HG02981 (cell line): Measurements from ENCODE around the gene IMPA2.

Experiments used
- ATAC-seq: cut with Tn5 transposase; IDR thresholded peaks from one replicate; pipeline ENCODE4 v1.9.1; 2021; ENCODE audit warnings: mild to moderate bottlenecking, moderate library complexity; ENCODE audit not compliant: unreplicated experiment

IMPA2 gene

DNA sequence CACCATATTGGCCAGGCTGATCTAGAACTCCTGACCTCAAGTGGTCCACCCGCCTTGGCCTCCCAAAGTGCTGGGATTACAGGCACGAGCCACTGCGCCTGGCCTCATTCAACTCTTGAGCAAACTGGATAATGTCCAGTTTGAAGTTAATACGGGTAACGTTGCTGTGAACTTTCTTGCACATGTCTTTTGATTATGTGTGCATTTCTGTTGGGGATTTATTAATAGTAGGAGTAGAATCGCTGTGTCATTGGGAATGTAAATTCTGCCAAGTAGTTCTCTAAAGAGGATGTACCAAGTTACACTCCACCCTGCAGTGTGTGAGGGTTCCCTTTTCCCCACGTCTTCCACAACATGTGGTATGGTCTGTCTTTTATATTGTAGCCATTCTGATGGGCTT, 6.2 kb downstream of the IMPA2 start:
- no peak for ATAC-seq

DNA sequence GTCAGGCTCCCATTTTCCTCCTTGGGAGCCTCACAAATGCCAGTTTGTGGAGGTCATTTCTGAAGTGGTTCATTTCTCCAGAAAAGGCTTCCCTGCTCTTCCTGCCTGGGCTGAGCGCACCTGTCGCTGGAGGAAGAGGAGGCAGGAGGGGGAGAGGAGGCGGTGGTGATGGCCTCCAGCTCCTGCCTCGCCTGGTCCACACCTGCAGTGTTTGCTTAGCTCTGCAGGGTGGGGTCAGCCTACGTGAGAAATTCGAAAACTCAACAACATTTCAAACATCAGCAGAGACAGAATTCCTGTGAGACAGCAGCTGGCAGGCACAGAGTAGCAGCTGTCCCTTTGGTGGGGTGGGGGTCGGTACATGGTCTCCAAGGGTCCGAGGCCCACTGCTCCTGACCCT, 7.9 kb downstream of the IMPA2 start:
- ATAC-seq = no peak

DNA sequence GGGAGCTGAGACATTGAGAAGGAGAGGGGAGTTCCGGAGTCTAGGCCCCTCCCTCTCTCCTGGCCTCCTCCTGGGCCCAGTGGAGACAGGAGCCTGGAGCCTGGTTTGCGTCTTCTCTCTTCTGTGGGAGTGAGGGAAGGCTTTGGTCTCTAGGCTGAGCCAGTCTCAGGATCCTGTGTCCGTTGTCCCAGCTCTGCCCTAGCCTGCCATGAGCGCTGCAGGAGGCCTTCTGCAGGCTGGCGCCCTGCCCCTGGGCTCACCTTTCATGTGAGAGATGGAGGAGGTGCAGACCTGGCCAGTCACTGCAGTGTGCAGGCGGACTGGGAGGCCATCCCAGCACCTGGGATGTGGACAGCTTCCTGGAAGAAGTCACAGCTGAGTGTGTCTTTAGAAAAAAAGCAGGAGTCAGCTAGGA, 8.7 kb downstream of the IMPA2 start:
- ATAC-seq = no peak

DNA sequence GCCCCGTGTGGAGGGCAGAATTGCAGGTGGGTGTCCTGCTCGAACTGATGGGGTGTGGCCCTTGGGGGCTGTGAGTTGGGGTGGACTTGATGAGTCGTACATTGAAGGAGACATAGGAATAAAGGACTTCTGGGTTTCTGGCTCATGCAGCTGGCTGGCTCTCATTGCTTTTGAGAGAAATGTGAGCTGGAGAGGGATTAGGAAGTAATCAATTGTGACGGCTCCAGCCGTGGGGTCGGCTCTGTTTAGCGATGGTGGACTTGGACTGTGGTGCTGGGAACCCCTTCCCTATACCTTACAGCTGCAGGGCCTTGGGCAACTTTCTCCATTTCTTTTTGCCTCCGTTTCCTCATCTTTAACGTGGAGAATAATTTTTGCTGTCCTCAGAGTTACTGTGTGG, 9.2 kb downstream of the IMPA2 start:
- ATAC-seq = no peak

DNA sequence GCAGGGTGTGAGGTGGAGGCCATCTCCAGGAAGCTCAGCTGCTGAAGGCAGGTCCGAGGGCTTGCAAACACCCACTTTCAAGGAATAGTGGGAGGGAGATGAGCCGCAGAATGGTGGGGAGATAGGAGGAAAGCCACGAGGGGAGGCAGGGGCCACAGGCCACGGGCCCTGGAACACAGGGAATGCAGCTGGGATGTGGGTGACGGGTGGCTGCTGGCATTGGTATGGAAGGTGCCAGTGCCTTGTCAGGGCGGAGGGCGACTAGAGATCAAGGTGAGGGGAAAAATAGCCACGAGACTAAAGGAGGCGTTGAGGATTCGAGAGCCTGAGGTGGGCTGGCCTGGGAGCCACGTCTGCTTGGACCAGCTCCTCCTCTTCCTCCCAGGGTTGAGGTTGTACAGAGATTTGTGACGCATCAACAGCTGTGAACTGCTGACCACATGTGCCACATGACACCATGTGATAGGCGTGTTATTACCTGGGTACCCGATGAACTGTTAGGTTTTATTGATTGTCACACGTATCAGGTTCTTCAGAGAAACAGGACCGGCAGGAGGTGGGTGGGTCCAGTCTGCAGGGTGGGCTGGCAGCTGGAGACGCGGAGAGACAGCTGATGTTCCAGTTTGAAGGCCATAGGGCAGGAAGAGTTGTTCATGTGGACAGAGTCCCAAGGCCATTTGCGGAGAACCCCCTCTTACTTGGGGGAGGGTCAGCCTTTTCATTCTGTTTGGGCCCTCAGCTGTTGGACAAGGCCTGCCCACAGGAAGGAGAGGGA, 9.9 kb downstream of the IMPA2 start:
- ATAC-seq = no peak

DNA sequence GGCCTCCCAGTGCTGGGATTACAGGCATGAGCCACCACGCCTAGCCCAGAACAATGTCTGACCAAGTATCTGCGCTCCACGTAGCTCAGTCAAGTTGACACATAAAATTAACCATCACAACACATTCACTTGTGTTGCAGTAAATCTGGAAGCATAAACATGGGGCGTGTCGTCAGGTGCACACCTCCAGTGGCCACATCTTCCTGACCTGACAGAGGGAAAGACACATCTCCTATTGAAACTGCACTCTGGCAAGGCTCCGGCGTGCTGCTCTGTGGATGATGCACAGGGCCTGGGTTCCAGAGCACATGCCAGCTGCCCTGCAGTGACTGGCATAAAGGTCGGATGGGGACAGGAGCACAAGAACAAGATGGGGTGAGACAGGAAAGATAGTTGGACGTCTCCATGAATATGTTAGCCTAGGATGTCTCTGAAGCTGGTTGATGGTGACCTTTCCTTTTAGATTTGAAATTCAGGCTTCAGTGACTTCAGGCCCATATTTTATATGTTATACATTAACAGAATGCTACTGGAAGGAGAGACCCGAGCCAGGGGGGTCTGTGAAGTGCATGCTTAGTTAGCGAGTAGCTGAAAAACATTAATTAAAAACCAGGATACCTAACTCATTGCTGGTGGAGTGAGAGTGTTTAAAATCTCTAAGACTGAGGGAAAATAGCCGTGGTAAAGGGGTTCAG, 10.9 kb downstream of the IMPA2 start:
- no peak for ATAC-seq

DNA sequence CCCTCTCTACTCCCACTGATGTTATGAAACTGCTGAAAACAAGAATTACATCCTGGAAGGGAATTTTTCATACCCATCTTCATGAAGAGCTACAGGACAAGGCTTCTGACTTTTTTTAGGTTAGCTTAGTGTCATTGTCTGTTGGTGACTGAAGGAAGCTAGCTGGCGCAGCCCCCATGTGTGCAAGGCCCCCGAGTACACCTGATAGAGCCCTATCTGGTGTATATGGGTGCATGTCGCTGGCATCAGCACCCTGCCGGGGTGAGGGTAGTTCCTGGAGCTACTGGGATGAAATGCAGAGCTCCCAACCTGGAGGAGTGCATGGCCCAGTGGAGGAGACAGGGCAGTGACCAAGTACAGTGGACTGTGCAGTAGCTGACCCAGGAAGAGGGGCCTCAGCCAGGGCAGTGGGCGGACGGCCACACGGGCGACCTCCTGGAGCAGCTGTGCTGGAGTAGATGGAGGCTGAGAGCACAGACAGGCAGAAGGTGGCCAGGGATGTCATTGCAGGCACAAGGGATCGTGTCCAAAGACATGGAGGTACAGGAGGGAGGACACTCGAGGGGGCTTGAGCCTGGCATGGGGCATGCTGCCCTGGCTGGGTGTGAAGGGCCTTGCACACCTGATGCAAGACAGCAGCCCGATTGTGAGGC, 12.1 kb downstream of the IMPA2 start:
- ATAC-seq = no peak

DNA sequence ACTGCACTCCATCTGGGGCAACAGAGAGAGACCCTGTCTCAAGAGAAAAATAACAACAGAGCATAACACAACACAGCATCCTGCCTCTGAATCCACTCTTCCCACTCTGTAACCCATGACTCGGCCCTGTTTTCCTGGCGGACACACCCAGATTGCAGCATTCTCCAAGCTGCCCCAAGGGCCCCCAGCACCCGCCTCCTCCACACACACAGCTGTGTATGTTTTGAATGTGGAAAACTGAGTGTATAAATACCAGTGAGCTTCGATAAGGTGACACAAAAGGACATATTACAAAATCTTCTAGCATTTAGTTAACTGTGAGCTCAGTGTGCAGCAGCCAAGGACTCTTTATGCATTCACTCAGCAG, 13.0 kb downstream of the IMPA2 start:
- ATAC-seq = no peak

DNA sequence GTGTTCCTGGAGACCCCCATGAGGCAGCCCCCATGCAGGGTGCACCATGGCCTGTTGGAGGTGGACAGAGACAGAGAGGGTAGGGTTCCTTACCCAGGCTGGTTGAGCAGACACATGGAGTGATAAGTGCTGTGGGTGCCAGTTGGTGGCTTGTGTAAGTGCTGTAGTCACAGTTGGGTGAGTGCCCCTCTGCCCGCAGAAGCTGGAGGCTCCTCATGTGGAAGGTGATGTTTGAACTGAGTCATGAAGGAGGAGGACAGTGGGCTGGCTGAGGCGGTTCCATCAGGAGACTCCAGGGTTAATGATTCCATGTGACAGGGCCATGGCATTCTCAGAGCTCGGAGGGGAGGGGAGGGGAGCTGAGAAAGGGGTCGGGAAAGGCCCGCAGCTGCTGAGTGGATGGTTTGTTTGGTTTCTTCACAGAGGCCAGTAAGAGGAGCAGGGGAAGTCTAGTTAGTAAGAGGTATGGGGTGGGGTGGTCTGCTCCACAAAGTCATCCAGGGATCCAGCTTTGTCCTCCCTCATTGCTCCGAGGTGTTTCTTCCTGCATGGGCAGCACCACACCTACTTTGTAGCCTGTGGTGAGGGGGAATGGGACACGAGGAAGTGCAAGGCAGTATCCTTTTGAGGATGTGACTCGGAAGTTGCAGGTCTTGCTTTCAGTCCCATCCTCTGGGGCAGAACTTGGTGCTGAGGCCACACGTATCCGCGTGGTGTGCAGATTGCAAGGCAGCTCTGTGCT, 13.6 kb downstream of the IMPA2 start:
- no peak for ATAC-seq

DNA sequence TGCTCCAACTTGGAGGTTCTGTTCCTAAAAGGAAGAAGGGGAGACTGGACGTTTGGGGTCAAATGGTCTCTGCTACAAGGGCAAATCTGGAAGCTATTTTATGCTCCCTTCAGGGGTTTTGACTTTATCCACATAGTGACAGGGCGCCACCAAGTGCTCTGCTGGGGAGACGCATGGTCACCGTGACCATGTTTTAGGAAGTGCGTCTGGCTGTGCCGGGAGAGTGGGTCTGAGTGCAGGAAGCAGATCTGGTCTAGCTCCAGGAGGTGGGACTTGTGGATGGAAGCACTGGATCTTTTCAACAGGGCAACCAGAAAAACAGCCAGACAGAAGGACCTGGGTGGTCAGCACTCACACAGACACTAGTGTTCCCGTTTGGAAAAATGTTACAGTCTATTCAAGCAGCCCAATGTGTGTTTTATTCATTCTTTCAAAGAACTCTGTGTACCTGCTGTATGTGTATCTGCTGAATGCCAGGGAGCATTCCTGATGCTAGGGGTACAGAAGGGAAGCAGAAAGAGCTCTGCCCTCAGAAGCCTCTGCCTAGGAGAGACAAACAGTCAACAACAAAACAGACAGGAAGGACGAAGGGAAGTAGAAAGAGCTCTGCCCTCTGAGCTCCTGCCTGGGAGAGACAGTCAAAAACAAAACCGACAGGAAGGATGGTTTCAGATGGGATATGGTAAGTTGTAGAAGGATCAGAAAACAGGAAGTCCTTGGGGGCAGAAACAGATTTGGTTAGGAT, 14.3 kb downstream of the IMPA2 start:
- ATAC-seq = peak; percentile 82

DNA sequence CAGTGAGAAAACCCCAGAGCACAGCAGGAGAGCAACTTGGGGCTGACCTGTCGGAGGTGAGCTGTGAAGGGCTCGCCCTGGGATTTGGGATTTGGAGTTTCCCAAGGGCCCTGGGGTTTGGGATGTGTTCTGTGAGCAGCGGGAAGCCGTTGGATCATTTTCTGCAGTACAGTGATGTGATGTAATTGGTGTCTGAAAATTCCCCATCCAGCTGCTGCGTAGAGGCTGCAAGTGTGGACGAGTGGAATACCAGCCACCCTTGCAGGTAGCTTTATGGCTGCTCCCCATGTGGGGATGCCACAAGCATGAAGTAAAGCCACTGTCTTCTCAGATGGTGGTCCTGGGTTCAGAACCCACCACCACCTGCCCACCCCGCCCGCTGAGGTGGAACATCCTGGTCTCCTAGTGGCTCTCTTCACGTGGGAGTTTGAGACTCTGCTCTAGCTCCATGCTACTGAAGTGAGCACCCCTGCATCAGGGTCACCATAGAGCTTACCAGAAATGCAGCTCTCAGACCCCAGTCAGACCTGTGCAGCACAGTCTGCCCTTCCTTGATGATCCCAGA, 15.0 kb downstream of the IMPA2 start:
- no peak for ATAC-seq

DNA sequence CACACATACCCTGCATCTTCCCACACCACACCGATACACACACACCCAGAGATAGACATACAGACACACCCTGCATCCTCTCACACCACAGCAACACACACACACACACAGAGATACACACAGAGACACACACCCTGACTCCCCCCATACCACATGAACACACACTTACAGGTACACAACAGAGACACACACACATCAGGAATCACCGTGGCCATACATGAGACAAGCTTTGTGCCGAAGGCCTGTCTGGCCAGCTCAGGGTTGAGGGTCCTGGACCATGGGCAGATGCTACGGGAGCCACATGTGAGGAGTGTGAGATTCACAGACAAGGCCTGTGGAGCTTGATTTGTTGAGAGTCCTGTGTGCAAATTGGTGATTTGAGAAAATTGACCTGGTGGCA, 15.6 kb downstream of the IMPA2 start:
- no peak for ATAC-seq

DNA sequence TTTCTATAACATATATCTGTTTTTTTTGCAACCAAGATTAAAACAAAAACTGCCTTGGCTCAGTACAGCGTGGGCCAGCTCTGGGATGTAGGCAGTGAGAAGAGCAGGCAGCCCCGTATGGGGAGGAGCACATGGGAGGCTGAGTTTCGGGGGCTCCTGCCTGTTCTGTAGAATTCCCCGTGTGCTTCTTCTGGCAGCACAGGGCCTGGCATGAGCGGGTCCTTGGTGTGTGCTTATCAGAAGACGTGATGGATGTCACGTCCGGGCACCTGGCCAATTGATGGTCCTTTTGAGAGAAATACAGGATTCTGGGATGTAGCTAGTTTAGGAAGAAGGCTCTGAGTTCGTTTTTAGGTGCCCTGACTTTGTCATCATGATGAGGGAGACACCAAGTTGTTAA, 16.2 kb downstream of the IMPA2 start:
- ATAC-seq = no peak

DNA sequence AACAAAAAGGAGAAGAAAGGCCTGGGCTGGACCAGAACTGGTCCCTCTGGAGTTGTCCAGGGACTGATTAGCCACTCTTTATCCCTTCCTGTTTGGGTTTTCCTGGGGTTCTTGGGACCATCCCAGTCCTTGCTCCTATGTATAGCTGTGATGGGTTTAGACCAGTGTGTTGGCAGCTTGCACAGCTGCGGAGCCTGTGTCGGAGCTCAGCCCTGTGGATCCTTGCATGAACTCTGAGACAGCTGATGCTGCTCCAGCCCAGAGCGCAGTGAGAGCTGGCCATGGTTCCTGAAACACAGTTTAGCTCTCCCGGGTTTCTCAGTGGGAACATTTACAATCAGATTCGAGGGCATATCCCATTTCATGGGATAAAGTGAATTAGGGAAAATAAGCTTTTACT, 16.9 kb downstream of the IMPA2 start:
- ATAC-seq = no peak

DNA sequence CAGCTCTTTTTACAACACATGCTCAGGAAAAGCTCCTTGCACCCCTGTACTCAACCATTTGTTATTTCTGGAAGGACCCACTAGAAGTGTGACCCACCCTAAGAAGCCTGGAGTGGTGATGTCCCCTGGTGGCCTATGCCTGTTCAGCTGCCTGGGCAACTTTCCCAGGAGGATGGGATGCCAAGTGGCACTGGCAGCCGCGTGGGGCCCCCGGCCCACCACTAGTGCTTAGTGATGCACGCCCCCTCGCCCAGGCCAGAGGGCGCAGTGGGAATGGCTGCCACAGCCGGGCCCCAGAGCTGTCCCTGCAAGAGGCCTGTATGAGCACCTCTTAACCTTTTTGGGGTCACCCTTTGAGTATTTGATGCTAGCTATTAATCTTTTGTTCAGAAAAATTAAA, 18.1 kb downstream of the IMPA2 start:
- no peak for ATAC-seq

DNA sequence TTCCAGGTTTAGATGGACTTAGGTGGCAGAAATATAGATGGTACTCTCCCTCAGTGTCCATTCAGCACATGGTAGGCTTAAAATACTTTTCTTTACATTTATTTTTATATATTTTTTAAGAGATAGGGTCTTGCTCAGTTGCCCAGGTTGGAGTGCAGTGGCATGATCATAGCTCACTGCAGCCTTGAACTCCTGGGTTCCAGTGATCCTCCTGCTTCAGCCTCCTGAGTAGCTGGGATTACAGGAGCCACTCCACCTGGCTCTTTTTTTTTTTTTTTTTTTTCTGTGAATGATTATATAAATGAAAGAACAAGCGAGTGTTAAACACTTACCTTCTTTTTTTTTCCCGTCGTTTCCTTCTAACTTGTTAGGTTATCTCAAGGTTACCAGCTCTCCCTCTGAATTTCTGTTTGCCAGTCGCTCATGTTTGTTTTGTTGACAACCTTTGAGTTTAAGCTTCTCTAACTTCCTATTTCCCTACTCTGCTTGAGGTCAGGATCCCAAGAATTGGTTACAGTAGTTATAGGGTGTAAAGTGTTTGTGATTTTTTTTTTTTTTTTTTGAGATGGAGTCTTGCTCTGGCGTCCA, 18.9 kb downstream of the IMPA2 start:
- ATAC-seq = no peak

DNA sequence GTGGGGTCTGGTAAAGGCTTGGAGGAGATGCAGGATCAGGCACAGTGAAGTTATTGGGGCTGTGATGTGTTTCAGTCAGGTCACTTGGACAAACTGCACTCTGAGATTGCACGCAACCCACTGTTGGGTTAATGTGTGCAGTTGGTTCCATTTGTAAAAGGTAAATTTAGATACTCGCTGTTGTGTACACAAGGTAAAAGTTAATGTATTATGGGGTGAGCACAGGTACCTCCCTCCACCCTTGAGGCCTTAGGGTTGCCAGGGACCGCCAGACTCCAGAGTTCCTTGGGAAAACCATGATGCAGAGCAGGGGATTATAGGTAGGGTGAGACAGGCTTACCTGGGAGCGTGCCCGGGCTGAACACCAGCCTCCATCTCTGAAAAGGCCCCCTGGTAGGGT, 20.1 kb downstream of the IMPA2 start:
- no peak for ATAC-seq

DNA sequence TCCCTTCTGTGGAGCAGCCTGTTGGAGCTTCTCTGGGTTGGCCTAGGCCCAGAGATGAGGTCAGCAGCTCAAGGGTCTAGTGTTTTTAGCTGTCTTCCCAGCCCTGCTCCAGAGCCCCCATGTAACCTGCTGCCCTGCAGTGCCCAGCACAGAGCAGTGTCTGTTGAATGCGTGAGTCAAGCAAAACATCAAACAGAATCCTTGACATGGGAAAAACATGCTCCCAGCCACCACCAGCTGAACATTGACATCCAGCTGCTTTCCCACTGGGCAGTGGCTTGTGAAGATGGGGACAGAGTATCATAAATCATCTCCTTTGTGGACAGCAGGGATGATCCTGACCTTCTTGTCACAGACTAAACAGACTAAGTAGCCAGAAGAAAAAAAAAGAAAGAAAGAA, 22.6 kb downstream of the IMPA2 start:
- ATAC-seq = no peak

DNA sequence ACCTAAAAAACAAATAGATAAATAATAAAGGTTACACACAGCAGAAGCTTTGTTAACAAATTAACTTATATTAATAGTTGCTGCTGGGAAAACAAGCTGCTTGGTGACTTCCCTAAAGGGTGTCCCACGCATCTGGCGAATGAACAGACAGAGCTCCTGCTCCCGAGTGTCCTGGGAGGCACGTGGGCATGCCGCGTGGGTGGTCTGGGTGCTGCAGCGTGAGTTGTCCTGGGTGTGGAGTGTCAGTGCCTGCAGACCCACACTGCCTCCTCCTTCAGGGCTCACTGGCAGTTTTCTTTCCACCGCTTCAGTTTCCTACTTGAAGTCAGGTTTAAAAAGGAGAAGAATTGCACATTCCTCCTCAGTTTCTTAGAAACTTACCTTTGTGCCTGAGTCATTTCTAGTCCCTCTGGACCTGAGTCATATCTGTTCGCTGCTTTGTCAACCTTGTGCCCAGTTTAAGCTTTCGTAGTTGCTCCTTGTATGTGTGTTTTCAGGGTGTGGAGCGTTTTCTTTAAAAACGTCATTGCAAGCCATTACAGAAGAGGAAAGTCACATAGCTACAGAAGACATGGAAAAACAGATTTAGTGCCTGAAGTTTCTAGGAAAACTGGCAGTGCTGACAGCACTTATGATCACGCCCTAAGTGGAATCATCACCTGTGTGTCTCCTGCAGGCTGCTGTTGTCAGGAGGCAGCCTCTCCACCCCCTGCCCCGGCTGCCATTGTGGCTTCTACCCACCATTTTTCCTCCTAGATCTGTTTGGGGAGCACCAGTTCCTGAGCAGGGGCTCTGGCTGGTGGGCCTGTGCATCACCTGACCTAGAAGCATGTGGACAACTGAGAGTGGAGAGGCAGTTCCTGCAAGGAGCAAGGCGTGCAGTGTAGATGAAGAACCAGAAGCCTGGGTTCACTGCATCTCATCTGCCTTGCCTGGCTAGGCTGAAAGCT, 24.5 kb downstream of the IMPA2 start:
- ATAC-seq = peak; percentile 49
